GM19455 (cell line): ENCODE results near the gene WNT3A.

Experiments used
- ATAC-seq: cut with Tn5 transposase; IDR thresholded peaks from one replicate; pipeline ENCODE4 v1.9.1; 2021; ENCODE audit not compliant: unreplicated experiment

WNT3A gene

GRCh38 chr1:227999056-227999930, 7.5 kb upstream of the WNT3A start:
- ATAC-seq: peak; percentile 86

- ATAC-seq: no peak
Measured at GRCh38 chr1:228000416-228000815, 6.4 kb upstream of the WNT3A start.

GRCh38 chr1:228000836-228001563, 5.8 kb upstream of the WNT3A start:
- no peak for ATAC-seq

- no peak for ATAC-seq
Measured at GRCh38 chr1:228001738-228002535, 4.9 kb upstream of the WNT3A start.

GRCh38 chr1:228002792-228003191, 4.0 kb upstream of the WNT3A start:
- no peak for ATAC-seq

- no peak for ATAC-seq
Measured at GRCh38 chr1:228003461-228004330, 3.1 kb upstream of the WNT3A start.

- no peak for ATAC-seq
Measured at GRCh38 chr1:228004331-228004855, 2.4 kb upstream of the WNT3A start.

GRCh38 chr1:228004856-228005462, 1.8 kb upstream of the WNT3A start:
- ATAC-seq: no peak

GRCh38 chr1:228005511-228006033, 1.2 kb upstream of the WNT3A start:
- ATAC-seq: no peak

- no peak for ATAC-seq
Measured at GRCh38 chr1:228006034-228006785, 588 bp upstream of the WNT3A start.

- ATAC-seq: no peak
Measured at GRCh38 chr1:228007049-228007800, 427 bp downstream of the WNT3A start.

GRCh38 chr1:228007801-228008341, 1.1 kb downstream of the WNT3A start:
- no peak for ATAC-seq

GRCh38 chr1:228008391-228009115, 1.8 kb downstream of the WNT3A start:
- no peak for ATAC-seq

GRCh38 chr1:228009116-228009827, 2.5 kb downstream of the WNT3A start:
- ATAC-seq: no peak

GRCh38 chr1:228009828-228010775, 3.3 kb downstream of the WNT3A start:
- no peak for ATAC-seq
